ENCODE measurements around the gene DAAM1.
A peak's percentile ranks its signal among the peaks of the same experiment; 100 is the strongest.

The DAAM1 gene

GRCh38 chr14:59254911-59255545, 66.6 kb downstream of the DAAM1 start:
- DNase-seq (ENCODE audit: low spot score) = no peak
- no peak for FAIRE-seq

- no peak for FAIRE-seq
- DNase-seq (ENCODE audit: low spot score) = no peak
Measured at GRCh38 chr14:59256331-59256730, 67.9 kb downstream of the DAAM1 start.

GRCh38 chr14:59261334-59261733, 72.9 kb downstream of the DAAM1 start:
- DNase-seq (ENCODE audit: low spot score) = no peak
- no peak for FAIRE-seq

DNA sequence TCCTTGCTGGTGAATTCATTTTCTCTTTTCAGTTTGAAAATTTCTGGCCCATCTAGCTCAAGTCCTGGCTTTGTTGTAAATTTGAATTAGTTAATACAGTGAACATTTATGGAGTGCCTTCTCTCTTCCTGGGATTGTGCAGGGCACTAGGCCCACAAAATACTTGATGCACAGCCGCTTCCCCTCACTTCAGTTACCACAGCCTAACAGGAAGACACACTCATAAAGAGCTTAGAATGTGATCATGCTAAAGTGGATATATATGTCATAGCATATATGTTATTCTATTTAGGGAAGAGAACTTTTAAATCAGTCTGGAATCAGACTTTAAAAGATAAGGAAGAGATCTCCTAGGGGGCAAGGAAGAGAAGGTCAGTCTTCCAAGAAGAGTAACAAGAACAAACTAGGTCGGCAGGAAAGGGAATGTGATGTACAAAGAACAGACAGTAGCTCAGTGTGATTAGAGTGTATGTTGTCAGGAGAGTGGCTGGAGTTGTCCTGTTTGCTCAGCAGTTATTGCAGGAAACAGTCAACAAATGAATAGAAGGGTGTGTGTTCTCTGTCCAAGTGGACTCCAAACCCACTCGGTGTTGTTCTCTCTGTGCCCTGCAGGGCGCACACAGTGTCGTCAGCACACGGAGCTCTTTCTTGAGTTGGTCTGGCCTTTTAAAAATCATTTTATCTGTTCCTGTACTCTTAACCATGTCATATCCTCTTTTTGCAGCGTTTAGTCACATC, 74.4 kb downstream of the DAAM1 start:
- DNase-seq (ENCODE audit: low spot score) (no peak), FAIRE-seq (no peak)

DNA sequence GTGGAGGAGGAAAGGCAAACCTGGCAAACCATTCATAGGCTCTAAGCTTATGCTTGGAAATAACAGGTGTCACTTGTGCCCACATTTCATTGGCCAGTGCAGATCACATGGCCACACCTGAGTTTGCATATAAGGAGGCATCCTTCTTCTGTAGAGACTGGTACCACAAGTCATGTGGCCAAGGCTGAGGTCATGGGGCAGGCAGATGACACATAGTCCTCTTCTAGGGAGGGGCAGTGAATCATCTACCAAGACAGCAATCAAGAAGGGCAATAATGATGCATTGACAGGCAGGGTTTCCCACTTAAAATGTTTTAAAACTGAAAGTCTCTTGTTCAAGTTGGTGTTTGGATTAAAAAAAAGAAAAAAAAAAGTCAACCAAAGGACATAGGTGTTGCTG, 77.3 kb downstream of the DAAM1 start:
- FAIRE-seq (no peak), DNase-seq (ENCODE audit: low spot score) (peak; percentile 44)

- FAIRE-seq = no peak
Measured at GRCh38 chr14:59267046-59267445, 78.6 kb downstream of the DAAM1 start.

GRCh38 chr14:59268011-59268410, 79.5 kb downstream of the DAAM1 start:
- DNase-seq (ENCODE audit: low spot score) = peak; percentile 14
- FAIRE-seq = no peak

More at GRCh38 chr14:59267046-59267445, 78.6 kb downstream of the DAAM1 start:
- DNase-seq (ENCODE audit: low spot score) = no peak

GRCh38 chr14:59268858-59269257, 80.4 kb downstream of the DAAM1 start:
- DNase-seq (ENCODE audit: low spot score) = no peak
- no peak for FAIRE-seq

DNA sequence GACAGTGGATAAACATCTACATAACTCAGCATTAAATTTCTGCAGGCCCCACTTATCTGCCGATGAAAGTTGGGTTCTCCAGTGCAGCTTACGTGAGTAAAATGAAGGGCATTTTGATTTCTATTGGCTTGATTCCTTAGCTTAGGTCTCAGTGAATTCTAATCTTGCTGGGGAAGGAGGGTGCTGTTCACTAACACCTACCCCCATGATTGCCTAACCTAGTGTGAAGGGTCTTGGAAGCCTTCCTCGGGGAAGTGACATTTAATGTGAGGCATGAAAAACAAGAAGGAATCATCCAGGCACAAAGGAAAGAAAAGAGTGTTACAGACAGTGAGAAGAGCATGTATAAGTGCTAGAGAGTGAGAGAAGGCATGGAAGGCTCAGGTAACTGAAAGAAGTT, 81.0 kb downstream of the DAAM1 start:
- FAIRE-seq (no peak), DNase-seq (ENCODE audit: low spot score) (no peak)

DNA sequence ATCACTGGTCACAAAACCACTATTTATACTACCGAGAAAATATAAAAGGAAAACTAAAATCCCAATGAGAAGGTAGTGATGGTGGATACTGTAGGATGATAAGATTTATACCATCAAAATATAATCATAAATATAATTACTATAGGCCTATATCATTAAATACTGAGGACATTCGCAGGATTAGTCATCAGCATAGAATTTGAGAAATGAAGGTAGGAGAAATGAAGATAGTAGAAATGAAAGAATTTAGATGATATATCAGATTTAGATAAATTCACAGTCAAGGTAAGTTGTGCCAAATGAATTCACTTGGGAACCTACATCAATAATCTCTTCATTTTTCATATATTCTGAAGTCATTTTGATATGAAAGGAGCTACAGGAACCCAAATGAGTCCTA, 82.8 kb downstream of the DAAM1 start:
- DNase-seq (ENCODE audit: low spot score) (no peak), FAIRE-seq (no peak)

- DNase-seq (ENCODE audit: low spot score) (no peak), FAIRE-seq (no peak)
Measured at GRCh38 chr14:59271734-59272133, 83.3 kb downstream of the DAAM1 start.

DNA sequence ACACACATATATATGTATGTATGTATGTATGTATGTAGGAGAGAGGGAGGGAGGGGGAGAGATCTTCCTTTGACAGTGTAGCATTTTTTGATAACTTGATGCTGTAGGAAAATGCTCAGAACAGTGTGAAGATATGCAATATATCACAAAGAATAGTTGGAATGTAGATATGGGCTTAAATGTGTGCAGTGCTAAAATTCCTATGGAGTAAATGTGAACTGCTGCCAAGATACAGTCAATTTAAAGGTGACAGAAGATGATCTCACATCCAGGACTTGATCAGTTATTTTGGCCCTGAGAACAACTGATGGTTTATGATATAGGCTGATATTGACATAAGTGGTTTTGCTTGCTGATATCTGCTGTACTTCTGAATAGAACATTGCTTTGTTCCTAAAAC, 84.2 kb downstream of the DAAM1 start:
- DNase-seq (ENCODE audit: low spot score) (no peak), FAIRE-seq (no peak)

DNA sequence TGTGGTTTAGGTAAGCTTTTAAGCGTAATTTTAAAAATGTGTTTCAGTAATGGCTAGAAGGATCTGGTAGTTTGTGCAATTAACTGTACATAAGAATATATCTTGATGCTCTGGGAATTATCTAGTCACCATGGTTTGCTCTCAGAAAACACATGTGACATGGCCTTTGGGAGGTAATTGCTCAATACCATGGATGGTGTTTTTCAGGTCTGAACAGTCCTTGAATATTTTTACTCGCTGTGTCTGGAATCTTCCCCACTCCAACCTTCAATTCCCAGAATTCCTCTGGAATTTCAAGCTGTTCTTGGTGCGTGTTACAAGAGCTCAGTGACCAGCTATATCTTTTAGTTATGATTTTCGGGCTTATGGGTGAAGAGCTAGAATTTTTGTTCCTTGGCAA, 85.3 kb downstream of the DAAM1 start:
- no peak for DNase-seq (ENCODE audit: low spot score)
- FAIRE-seq = no peak

DNA sequence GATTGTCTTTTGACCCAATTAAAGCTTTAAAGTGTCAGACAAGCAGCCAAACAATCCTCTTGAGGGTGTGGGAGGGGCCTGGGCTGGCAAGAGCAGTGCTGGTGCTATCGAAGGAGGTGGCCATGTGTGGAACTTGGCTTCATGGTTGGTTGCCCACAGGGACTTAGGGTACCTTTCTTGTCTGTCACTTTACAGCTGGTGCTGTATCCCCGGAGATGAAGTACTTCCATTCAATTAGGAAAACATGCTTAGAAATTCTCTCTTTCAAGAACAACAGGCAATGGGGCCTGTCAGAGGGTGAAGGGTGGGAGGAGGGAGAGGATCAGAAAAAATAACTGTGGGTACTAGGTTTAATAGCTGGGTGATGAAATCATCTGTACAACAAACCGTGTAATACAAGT, 86.5 kb downstream of the DAAM1 start:
- DNase-seq (ENCODE audit: low spot score) (peak; percentile 16), FAIRE-seq (peak; percentile 7)

GRCh38 chr14:59275668-59276067, 87.2 kb downstream of the DAAM1 start:
- DNase-seq (ENCODE audit: low spot score) (peak; percentile 70), FAIRE-seq (peak; percentile 90)

DNA sequence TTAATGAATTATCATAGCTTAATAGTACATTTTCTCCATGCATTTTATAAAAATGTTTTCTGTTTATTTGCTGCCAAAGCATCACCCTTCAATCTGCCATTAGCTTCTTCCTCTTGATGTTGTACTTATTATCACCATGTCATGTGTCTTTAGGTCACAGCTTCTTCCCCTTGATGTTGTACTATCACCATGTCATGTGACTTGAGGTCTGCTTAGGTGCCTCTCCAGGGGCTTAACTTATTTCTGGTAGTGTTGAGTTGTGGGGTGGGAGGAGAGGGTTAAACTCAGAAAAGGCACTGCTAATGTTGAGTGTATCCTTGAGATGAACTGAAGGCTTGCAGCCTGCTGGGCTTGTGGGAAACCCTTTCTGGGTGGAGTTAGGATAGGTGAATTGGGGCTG, 87.8 kb downstream of the DAAM1 start:
- FAIRE-seq (no peak), DNase-seq (ENCODE audit: low spot score) (no peak)

DNA sequence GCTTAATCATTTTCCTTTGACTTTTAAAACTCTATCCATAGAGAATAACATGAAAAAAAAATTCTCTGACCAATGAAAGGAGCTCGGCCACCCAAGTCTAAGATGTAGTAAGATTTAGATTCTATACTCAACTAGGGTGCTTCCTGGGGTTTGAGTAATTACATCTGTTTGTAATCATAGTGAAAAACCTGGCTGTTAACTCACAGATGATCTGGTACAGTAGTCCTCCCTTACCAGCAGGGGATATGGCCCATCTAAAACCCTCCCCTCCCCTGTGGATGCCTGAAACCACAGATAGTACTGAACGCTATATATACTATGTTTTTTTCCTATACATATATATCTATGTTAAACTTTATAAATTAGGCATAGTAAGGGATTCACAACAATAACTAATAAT, 89.2 kb downstream of the DAAM1 start:
- FAIRE-seq (no peak), DNase-seq (ENCODE audit: low spot score) (no peak)

DNA sequence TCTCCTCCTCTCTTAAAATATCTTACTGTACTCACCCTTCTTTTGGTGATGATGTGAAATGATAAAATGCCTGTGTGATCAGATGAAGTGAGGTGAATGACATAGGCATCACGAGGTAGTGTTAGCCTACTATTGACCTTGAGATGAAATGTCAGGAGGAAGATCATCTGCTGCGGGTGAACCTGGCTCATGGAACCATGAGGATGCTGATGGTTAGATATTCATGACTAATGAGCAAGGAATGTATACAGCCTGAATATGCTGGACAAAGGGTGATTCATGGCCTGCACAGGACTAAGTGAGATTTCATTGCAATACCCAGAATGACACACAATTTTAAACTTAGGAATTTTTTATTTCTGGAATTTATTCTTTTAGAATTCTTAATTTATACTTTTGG, 89.6 kb downstream of the DAAM1 start:
- FAIRE-seq = peak; percentile 93
- DNase-seq (ENCODE audit: low spot score) = peak; percentile 87

DNA sequence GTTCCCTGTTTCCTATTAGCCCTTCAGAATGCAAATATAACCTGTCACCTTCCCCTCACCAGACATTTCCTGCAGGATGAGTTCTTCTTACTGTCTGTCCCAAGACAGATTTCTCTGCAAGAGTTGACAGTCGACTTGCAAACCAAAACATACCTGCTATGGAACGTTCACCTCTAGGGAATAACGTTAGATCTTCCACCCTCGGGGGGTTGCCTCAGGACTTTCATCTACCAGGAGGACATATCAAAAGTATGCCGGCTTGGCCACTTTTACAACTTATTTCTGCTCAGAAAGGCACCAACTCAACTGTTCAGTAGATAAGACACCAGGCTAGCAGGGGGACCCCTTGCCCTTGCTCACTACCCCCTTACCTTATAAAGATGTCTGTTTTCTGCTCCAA, 92.5 kb downstream of the DAAM1 start:
- FAIRE-seq = no peak
- DNase-seq (ENCODE audit: low spot score) = no peak

DNA sequence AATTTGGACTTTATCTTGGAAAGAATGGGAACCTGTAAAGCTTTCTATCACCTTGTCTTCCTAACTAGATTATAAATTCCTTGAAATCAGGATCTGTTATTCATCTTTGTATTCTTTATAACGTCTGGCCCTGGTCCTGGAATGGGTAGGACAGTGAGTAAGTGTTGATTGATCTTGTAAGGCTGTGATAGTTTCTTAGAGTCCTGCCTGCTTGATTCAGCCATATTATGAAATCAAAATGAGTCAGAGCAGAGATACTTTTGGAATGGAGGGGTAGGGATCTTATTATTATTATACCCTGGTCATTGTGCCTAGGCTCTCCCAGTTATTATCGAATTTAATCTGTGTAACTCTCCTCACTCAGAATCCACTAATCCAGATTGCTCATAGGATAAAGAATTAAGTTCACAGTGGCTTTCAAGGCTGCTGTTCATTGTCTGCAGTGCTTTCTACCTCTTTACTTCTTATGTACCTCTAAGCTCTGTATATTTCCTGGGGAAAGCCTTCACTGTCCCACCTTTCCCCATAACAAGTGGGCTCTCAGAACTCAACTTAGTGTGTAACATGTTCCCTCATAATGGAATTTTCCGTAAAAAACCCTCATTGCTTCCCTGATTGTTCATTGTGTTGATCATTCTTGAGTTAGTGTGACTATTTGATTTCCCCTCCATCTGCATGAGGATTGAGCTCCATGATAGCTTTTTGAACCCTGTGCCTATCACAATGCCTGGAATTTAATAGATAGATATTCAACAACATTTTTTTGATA, 93.3 kb downstream of the DAAM1 start:
- DNase-seq (ENCODE audit: low spot score) = peak; percentile 20
- no peak for FAIRE-seq

DNA sequence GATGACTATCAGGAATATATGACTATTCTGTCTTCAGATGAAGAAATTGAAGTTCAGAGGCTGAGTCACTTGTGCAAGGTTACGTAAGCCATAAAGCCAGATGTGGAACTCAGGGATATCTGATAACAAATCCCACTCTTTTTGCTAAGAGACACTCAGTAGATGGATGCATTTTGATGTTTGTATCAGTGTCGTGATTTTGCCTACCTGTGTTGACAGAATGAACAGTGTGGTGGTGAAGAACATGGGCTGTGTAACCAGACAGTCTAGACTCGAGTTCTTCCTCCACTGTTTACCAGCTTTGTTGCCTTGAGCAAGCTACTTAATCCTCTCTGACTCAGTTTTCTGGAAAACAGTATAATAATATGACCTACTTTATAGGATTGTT, 93.9 kb downstream of the DAAM1 start:
- DNase-seq (ENCODE audit: low spot score) = no peak
- FAIRE-seq = no peak

GRCh38 chr14:59283361-59283760, 94.9 kb downstream of the DAAM1 start:
- DNase-seq (ENCODE audit: low spot score) (no peak), FAIRE-seq (no peak)

DNA sequence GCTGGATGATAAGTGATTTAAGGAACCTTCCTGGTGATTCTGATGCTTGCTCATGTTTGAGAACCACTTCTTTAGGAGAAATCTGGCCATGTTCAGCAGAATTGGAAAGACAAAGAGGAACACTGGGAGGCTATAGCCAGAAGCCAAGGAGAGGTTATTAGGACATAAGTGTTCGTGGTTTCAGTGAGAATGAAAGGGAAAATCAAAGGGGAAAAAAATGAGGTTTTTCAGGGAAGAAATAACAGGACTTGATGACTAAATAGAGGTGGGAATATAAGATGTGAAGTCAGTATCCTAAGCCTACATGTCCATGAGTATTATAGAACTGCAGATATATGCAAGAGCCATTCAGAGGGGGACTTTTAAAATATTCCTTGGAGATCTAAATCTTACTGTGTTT, 95.6 kb downstream of the DAAM1 start:
- no peak for FAIRE-seq
- no peak for DNase-seq (ENCODE audit: low spot score)

Data from RCC 7860 (cell line).